GM18505 (cell line): ENCODE results near the gene CST9.

Experiments
- ATAC-seq: cut with Tn5 transposase; IDR thresholded peaks from one replicate; pipeline ENCODE4 v1.9.1; 2021; ENCODE audit not compliant: unreplicated experiment
- POLR2A ChIP-seq: IDR thresholded peaks from 4 replicates; pipeline ENCODE4 v1.6.1; 2011; ENCODE audit warnings: borderline replicate concordance; ENCODE audit not compliant: insufficient read depth, insufficient read length; ENCODE audit errors: extremely low read depth

CST9 gene

GRCh38 chr20:23632711-23633573, 27.2 kb upstream of the CST9 start:
- ATAC-seq, result no peak
- no peak for TF ChIP-seq POLR2A

GRCh38 chr20:23631981-23632710, 26.4 kb upstream of the CST9 start:
- TF ChIP-seq POLR2A, result no peak
- ATAC-seq, result no peak

GRCh38 chr20:23631226-23631822, 25.6 kb upstream of the CST9 start:
- no peak for ATAC-seq
- TF ChIP-seq POLR2A, result no peak

- TF ChIP-seq POLR2A, result no peak
- ATAC-seq, result no peak
These were observed 24.7 kb upstream of the CST9 start for GRCh38 chr20:23630392-23630849.

GRCh38 chr20:23629542-23630391, 24.1 kb upstream of the CST9 start:
- TF ChIP-seq POLR2A, result no peak
- ATAC-seq, result no peak

- no peak for TF ChIP-seq POLR2A
- ATAC-seq, result no peak
These were observed 23.4 kb upstream of the CST9 start for GRCh38 chr20:23629017-23629541.

GRCh38 chr20:23628402-23629016, 22.8 kb upstream of the CST9 start:
- no peak for ATAC-seq
- no peak for TF ChIP-seq POLR2A

GRCh38 chr20:23627501-23627900, 21.8 kb upstream of the CST9 start:
- ATAC-seq, result no peak
- TF ChIP-seq POLR2A, result no peak

- ATAC-seq, result no peak
- TF ChIP-seq POLR2A, result no peak
These were observed 20.4 kb upstream of the CST9 start for GRCh38 chr20:23626040-23626620.

- TF ChIP-seq POLR2A, result no peak
- no peak for ATAC-seq
These were observed 19.7 kb upstream of the CST9 start for GRCh38 chr20:23625236-23625964.

GRCh38 chr20:23624324-23624691, 18.6 kb upstream of the CST9 start:
- ATAC-seq, result no peak
- TF ChIP-seq POLR2A, result no peak
